ENCODE data around the gene POTEJ.
"Not testable (repeated sequence)": the region's sequence is repeated elsewhere in the genome, so short reads cannot be mapped to it uniquely, and the experiment has no call there.

Gene POTEJ

GRCh38 chr2:130601648-130602302 lies 9.5 kb upstream of the POTEJ start:
- DNase-seq (ENCODE audit: low read depth) = not testable (repeated sequence)

DNA sequence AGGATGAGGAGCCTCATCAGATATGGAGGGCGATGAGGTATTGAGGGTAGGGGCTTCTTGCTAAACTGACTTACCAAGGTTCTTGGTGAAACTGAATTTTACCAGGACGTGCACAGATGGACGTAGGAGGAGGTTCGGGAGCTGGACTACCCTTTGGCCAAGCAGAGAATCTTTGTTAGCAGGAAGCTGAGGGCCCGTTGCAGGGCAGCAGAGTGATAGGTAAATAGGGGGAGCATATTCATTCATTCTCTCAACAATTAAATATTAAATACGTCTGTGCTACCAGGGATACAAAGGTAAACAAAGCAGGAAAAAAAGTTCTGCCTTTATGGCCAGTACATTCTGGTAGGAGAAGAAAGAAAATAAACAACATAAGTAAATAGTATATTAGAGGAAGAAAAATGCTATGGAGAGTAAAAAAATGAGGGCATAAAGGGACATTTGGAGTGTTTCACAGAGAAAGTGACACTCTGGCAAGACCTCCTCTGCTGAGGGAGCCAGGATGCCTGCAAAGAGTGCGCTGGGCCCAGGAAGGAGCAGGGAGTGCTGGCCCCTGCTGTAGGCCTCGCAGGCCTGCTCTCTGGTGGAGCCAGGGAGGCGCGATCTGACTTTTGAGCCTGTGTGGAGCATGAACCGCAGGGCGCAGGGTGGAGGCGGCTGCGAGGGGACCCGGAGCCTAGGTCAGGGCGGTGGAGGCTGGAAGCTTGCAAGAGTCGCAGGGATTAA lies 2.8 kb upstream of the POTEJ start:
- DNase-seq (ENCODE audit: low read depth) = not testable (repeated sequence)

DNA sequence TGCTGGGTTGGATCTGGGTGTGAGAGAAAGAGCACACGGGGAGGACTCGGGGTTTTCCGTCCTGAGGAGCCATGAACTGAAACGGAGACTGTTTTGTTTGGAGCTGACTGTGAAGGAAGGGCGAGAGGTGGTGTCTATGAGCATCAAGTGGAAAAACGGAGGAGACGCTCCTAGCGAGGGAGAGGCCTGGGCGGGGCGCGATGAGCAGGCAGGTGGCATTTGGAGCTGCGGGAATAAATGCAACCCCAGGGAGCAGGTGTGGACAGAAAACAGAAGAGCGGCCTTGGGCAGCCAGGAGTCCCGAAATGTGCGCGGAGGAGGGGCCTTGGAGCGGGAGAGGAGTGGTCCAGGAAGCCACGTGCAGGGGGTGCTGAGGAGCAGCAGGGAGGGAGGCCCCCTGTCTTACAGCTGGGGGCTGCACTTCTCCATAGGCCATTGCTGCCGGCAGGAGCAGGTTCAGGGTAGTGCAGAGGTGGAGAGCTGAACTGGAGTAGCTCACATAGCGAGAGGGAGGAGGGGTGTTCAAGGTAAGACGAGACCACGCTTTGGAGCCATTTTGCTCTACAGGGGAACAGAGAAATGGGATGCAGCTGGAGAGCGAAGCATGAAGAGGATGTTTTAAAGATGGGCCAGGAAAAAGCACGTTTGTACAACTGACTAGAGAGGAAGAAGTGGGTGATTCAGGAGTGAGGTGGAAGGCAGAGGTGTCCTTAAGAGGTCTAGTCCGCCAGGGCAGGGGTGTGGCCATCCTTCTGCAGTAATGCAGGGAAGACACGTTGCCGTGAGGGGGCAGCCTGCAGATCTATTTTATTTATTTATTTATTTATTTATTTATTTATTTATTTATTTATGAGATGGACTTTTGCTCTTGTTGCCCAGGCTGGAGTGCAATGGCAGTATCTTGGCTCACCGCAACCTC lies 2.0 kb upstream of the POTEJ start:
- not testable (repeated sequence) for DNase-seq (ENCODE audit: low read depth)

- DNase-seq (ENCODE audit: low read depth) = not testable (repeated sequence)
These were observed 754 bp upstream of the POTEJ start for GRCh38 chr2:130610486-130610885.

- DNase-seq (ENCODE audit: low read depth) = not testable (repeated sequence)
These were observed 17.7 kb downstream of the POTEJ start for GRCh38 chr2:130628784-130629475.

DNA sequence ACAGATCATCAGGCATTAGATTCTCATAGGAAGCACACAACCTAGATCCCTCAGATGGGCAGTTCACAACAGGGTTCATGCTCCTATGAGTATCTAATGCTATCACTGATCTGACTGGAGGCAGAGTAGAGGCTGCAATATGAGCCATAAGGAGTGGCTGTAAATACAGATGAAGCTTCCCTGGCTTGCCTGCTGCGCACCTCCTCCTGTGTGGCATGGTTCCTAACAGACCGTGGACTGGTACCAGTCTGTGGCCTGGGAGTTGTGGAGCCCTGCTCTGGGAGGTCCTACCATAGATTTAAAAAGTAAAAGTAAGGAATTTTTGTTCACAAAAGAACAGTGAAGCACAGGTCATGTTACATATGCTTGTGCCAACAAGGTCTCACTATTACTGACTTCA lies 27.7 kb downstream of the POTEJ start:
- DNase-seq (ENCODE audit: low read depth) = not testable (repeated sequence)

DNA sequence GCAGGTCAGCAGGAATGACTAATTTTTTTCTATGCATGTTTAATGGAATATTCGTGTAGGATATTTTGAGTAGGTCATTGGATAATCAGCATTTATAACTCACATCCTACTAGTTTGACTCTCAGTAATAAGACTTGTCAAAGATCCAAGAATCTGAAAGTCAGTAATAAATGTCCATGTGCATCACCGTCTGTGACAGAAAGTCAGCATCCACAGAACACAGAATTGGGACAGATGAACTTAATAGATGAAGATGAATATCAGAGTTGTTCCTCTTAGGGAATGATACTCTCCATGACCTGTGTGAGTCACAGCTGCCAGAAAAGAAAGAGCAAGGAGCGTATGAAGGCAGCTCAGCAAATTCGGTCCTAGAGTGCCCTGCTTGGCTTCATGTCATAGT lies 30.4 kb downstream of the POTEJ start:
- not testable (repeated sequence) for DNase-seq (ENCODE audit: low read depth)

- DNase-seq (ENCODE audit: low read depth) = not testable (repeated sequence)
These were observed 38.0 kb downstream of the POTEJ start for GRCh38 chr2:130649285-130649684.

GRCh38 chr2:130664506-130664905 lies 53.3 kb downstream of the POTEJ start:
- not testable (repeated sequence) for DNase-seq (ENCODE audit: low read depth)

- DNase-seq (ENCODE audit: low read depth) = not testable (repeated sequence)
These were observed 54.4 kb downstream of the POTEJ start for GRCh38 chr2:130665596-130665995.

GRCh38 chr2:130667516-130667915 lies 56.3 kb downstream of the POTEJ start:
- not testable (repeated sequence) for DNase-seq (ENCODE audit: low read depth)

DNA sequence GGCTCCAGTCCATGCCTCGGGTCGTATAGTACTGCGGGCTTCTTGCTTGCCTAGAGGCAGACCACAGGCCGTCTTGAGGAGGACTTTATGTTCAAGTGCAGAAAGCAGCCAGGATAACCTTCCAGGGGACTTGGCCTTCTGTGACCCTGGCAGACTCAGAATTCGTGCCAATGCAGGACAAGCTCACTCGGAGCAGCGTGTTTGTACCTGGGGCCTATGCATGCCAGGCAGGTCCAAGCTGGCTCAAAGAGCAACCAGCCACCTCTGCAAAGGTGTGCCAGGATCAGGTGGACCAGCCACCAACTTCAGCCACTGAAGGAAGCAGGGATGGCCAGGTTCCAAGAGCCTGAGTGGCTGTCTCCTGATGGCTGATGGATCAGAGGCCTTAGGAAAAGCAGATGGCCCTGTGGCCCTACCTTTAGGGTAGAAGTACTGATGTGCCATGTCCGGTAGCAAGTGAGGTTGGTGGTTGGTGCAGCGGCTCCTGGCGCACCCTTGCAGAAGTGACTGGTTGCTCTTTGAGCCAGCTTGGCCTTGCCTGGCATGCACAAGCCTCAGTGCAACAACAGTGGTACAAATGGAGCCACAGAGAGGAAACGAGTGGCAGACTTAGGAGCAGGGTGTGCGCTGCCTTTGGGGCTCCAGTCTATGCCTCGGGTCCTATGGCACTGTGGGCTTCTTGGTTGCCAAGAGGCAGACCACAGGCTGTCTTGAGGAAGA lies 58.9 kb downstream of the POTEJ start:
- not testable (repeated sequence) for DNase-seq (ENCODE audit: low read depth)

DNA sequence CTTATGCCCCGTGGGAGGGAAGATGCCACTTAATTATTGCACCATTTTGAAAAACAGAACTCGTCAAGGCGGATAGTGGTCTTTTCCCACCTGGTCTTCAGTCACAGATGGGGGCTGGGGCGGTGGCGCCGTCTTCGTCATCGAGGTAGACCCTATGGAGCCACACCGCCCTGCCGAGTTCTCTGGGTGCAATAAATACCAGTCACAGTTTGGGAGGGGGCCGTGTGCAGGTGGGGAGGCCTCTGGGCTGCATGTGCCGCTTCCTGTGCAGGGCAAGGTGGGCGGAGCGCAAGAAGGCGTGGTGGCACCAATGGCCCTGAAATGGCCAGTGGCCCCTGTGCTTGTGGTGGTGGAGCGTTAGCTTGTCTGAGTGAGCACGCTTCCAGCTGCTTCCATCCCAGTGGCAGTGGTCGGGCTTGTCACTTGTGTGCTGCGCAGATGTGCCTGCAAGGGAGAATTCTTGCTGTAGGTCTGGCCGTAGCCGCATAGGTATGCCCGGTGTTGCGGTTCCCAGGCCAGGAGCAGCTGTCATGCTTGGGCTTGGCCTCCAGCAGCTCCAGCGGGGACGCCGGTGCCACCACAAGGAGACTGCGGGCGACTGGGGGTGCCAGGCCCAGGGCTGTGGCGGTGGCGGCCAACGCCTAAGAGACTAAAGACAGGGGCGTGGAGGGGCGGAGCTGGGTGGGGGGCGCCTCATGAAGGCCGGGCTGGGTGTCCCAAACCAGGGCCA lies 81.0 kb downstream of the POTEJ start:
- DNase-seq (ENCODE audit: low read depth) = not testable (repeated sequence)

GRCh38 chr2:130693474-130693873 lies 82.2 kb downstream of the POTEJ start:
- not testable (repeated sequence) for DNase-seq (ENCODE audit: low read depth)

- not testable (repeated sequence) for DNase-seq (ENCODE audit: low read depth)
These were observed 92.0 kb downstream of the POTEJ start for GRCh38 chr2:130703250-130703649.

Measured in stimulated activated CD8-positive, alpha-beta memory T cell treated with anti-CD3 and anti-CD28 coated beads, Interleukin-15, amount 100 ng/mL, for 1 hour (primary cell).